ENCODE measurements around the gene PRDM10.
"Not testable (repeated sequence)": the region's sequence is repeated elsewhere in the genome, so short reads cannot be mapped to it uniquely, and the experiment has no call there.

PRDM10 gene

DNA sequence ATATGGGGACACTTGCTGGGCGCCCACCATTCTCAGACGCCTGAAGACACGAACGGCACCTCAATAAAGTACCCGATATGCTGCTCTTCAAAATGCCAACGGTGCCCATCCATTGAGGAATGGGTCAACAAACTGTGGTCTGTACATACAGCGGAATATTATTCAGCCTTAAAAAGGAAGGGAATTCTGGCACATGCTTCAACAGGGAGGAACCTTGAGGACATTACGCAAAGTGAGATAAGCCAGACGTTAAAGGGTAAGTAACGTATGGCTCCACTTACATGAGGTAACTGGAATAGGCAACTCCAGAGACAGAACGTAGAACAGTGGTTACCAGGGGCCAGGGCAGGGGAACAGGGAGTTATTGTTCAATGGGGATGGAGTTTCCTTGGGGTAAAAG lies 28.0 kb downstream of the PRDM10 start:
- DNase-seq = no peak

DNA sequence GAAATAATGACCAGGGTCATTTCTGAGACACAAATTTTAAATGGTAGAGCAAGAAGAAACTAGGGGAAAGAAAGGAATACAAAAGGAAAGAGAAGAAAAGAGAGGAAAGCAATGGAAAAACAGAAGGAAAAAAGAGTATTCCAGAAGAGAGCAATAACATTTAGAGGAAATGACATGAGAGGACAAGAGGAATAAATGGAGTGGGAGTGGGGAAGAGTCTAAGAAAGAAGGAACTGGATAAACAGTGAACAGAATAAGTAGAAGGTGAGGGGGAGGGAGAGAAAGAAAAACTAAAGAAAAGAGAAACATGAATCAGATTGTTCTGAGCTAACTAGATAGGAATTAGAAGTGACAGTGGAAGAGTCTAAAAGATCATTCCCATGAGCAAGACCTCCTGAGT lies 28.4 kb downstream of the PRDM10 start:
- DNase-seq = no peak

DNA sequence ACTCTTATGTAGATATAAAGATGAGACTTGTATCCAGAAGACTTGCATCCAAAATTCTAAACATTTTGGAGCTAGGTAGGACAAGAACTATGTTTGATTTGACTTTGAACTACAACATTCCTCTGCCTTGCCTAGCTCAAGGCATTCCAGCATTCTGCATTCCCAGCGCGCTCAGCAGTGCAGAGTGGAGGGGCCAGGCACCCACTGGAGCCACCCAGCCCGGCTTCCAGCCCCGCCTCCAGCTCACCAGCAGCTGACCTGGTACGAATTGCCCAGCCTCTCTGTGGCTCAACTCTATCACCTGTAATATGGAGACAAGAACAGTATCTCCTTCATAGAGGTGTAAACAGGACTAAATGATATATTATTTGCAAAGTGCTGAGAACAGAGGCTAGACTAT lies 28.8 kb downstream of the PRDM10 start:
- DNase-seq = no peak

DNA sequence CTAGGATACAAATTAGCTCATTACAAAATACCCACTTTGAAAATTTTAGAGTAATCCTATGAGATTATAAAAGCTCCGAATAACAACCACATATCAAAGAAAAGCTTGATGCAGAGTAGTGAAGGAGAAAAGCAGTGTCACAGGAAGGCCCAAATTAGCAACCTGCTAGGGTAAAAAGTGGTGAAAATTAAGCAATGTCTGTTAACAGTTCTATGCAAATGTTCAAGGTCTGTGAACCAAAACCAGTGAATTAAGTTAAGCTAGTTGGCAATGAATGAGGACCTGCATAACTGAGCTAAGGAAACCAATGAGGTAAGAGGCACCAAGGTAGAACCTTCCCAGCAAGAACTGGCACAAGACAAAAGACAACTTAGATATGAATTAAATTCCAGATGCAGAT lies 29.6 kb downstream of the PRDM10 start:
- DNase-seq = no peak

DNA sequence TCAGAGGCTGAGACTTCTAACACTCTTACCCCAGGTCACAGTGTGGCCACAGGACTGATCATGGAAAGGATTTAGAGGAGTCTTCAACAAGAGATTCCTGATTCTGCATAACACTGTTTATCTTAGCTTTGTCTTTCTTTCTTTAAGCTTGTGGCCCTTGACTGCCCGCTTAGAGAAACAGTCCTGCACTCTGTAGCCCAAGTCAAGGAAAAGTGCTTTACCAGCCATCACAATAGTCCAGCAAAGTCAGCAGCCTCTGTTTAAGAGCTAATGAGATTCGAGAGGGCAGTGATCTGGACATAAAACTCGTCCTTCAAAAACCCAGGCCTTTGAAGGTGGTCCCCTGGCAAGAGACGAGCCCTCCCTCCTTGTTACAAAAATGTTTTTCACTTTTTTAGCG lies 30.0 kb downstream of the PRDM10 start:
- DNase-seq = no peak

DNA sequence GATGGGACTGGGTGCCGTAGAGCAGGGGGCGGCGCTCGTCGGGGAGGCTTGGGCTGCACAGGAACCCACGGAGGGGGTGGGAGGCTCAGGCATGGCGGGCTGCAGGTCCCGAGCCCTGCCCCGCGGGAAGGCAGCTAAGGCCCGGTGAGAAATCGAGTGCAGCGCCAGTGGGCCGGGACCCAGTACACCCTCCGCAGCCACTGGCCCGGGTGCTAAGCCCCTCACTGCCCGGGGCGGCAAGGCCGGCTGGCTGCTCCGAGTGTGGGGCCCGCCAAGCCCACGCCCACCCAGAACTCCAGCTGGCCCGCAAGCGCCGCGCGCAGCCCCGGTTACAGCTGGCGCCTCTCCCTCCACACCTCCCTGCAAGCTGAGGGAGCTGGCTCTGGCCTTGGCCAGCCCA lies 30.8 kb downstream of the PRDM10 start:
- not testable (repeated sequence) for DNase-seq

DNA sequence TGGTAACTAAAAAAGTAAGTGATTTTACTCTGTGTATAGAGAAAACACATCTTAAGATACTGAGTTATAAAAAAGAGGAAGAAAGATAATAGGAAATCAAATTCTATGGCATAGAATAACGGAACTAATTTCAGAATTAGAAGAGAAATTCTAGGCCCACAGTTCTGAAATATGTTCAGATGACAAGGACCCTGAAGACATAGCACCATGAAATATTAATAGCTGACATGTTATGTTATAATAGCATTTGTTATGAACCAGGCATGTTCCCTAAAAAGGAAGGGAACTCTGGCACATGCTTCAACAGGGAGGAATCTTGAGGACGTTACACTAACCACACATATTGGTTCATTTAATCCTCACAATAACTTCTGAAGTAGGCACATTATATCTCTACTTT lies 32.7 kb downstream of the PRDM10 start:
- DNase-seq = no peak

DNA sequence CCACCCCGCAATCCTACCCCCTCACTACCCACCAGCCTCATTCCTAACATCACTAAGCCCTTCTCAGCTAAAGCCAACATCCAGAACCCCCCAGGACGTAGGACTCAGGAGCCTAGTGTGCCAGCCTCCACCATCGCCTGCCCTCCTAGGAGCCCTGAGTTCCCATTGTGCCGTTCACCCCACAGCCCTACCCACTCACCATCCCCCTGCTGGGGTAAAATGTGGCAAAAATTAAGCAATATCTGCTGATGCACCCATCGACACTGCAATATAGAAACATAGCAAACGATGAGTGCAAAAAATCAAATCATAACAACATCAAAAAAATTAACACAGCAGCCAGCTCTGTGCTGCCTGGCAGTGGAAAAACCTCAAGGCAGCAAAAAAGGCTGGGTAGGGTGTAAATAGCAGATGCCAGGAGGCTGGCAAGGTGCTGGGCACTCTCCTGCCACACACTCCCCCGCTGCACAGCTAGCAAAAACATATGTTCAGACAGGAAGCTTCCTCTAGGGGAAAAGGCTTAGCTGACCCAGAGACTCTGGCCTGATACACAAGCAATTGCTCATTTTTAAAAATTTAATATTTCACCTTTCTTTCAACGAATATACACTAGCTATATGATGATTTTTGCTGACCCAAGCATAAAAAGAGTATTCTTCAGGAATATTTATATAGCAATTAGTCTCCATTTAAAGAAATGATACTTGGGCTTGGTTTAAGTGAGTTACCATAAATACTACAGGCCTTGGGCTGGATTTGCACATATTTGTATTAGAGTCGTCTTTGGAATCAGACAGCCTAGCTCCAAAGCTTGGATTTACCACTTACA lies 33.8 kb downstream of the PRDM10 start:
- DNase-seq = no peak

DNA sequence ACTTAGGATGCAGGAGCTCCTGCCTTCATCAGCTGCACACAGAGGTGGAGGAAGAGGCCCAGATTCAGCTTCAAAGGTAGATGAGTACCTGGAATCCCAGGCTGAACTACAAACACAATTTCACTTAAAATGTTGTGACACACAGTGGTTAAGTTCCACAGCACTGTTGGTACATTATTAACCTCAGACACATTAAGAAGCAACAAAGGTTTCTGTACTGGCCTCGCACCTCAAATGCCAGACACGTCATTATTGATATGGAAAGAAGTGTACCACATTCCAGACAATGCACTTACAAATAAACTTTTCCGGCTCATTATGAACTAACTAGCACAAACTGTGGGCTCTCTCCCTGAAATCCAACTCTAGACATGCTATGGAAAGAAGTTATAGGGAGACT lies 34.6 kb downstream of the PRDM10 start:
- no peak for DNase-seq

DNA sequence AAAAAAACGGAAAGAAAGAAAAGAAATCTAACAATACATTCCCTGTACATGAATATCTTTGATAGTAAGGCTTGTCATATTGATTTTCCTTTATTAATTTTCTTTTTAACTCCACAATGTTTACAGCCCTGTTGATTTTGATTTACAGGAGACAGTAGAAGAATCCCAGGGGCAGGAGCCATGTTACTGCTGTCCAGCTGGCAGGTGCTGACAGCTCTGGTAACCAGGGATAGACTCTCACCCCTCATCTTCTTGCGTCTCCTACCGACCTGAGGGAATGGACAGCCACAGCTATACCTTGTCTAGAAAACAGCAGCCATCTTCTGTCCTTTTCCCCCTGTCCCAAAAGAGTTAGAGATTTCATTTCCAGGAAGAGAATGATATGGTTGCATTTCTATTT lies 37.4 kb downstream of the PRDM10 start:
- DNase-seq = no peak

DNA sequence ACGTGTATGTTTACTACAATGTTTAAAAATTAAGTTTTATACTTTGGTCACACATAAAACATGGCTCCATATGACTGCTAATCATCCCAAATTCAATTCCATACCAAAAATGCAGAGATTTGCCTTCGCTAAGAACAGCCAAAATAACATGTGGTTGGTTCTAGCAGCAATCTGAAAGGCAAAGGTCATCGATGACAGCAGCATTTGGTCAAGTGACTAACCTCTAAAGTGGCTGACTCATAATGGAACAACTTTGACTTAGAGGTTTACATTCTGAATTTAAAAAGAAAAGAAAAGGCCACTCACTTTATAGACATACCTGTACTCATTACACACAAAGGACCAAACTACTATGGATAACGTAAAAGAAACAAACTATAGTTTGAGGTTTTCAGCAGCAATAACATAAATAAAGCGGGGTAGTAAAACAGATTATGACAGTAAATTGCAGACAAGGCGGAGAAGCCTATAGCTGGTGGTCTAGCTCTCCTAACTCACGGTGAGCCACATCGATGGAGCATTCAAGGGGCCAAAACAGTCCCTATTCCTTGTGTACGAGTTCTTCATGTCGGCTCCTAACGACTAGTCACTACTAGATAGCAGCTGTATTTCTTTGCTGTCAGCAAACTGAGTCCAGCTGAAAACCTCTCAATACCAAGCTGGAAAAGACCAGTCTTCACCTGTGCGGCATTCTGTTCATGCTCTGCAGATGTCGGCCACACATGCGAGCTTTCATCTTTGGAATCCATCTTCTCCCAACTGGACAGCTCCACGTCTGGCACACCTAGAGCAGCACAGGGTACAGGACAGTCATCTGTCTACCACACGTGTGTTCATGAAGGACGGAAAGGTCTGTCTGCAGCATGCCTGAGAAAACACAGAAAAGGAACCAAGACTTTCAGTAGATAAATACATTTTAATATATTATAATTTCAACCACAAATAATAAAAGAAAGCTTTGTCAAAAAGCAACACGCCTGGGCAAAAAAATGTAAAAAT lies 42.1 kb downstream of the PRDM10 start:
- DNase-seq = no peak

DNA sequence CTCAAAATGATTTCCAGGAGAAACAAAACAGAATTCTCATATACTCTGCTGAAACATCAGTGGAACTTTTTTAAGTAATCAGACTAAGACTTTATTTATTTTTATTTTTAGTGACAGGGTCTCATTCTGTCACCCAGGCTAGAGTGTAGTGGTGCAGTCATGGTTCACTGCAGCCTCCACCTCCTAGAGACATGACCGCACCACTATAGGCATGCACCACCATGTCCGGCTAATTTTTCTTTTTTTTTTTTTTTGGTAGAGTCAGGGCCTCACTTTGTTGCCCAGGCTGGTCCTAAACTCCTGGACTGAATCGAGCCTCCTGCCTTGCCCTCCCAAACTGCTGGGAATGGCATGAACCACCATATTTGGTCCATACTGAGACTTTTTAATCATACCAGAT lies 42.9 kb downstream of the PRDM10 start:
- no peak for DNase-seq

DNA sequence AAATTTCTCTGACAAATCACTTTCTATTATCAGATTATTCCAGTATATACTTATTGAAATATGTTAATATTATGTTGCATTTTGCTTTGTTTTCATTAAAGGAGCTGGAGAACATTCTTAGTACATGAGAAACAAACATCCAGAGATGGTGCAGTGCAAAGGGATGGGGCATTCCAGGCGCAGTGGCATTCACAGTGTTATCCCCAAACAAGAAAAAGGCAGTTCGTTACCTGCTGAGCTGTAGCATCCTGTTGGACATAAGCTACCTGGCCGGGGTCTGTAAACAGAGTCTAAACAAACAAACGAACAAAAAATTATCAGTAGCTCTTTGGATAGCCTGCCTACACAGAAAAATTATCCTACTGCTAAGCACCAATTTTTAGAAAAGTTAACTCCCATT lies 47.4 kb downstream of the PRDM10 start:
- no peak for DNase-seq

DNA sequence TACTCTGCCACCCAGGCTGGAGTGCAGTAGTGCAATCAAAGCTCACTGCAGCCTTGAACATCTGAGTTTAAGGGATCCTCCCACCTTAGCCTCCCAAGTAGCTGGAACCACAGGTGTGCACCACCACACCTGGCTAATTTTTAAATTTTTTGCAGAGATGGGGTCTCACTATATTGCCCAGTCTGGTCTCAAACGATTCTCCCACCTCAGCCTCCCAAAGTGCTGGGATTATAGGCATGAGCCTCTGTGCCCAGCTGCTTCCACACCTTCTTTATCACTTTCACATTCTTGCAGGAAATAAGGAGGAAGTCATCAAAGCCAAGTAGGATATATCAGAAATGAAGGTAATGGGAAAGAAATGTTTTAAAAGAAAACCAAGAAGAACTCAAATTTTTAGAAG lies 47.9 kb downstream of the PRDM10 start:
- DNase-seq = not testable (repeated sequence)

DNA sequence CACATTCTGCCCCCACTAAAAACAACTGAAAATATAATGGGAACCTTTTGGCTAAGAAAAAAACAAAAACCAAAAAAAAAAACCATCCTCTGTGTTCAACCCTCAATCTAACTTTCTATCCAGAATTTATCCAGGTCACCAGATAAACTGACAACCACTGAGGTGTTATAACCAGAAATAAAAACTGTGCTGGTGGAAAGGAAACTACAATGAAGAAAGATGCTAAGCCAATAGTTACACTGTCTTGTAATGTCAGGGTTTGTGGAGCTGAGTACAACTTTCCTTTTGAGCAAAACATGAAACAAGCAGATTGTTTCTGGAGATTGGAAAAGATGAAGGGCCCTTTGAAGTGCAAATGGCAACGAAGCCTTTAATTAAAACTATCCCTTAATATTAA lies 50.8 kb downstream of the PRDM10 start:
- DNase-seq = no peak

DNA sequence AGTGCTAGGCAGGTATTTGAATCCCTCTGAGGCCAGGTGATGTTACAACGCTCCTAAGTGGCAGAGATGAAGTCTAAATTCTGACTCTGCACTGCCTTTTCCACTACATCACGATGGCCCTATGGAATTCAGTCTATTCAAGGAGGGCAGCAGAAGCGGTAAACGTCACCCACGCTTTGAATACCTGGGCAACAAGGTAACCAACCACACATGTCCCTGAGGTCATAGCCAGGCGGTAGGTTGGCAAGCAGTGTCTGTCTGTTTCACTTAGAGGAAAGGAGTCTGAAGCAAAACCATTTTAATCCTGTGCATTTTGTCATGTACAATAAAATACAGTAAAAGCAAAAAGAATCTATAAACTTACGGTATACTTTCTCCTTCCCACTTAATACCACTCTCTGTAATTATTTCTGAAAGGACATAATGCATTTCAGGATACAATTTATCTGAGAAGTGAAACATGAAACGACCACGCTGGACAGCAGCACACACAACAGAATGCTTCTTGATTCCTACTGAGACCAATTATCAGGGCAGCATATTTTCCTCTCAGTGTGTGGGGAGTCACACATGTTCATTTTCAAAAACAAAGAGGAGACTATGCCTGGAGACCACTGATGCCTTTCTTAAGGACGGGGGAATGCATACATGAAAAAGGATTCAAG lies 51.3 kb downstream of the PRDM10 start:
- no peak for DNase-seq

DNA sequence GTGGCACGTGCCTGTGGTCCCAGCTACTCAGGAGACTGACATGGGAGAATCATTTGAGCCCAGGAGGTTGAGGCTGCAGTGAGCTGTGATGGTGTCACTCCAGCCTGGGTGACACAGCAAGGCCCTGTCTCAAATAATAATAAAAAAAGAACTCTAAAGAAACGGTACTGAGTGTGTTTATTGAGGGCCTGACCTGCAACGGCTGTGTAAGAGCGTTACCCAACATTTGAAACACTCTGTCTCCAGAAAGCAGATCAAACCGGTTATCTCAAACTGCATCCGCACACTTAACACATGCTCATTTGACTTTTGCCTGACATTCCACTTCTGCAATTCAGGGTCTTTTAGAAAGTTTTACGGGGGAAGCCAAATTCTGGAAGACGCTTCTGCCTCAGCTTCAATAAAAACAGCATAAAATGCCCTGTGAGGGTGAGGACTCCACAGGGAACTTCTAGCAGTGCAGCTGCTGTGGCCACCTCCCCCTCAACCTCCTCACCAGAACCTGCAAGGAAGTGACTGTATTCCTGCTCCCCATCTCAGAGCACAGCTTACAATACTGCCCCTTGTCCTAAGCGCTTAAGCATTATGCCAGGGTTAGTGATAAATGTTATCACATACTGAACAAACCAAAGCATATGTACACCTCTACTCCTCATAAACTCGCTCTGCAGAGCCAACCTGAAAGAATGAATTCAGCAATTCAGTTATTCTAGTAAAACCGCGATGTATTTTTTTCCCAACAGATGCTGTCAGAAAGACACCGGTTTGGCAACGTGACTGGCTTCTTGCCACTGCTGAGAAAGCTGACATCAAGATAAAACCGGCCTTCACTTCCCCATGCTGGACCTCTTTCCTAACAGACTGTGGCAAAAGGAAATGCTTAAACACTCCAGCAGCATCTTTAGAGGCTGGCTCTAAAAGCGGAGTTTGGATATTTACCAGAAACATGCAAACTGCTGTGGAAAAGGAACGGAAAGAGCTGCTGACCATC lies 52.2 kb downstream of the PRDM10 start:
- DNase-seq = no peak

DNA sequence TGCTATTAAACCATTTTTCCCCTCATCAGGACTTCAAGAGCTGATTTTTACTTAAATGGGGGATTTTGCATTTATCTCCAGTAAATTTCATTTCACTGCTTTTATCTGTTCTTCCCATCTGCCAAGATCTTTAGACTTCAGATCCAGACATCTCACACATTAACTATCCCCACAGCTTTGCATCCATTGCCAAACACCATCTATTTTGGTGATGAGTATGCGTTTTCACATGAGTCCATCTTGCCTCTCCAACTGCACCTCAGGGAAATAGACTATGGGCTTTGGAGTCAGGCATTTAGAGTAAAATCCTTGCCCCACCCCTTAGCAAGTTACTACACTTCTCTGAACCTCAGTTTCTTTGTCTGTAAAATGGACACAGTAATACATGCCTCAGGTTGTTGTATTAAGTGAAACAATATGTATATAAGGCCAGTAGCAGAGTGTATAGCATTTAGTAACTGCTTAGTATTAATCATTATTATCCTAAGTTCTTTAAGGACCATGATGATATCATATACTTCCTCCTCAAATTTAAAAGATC lies 53.6 kb downstream of the PRDM10 start:
- no peak for DNase-seq

DNA sequence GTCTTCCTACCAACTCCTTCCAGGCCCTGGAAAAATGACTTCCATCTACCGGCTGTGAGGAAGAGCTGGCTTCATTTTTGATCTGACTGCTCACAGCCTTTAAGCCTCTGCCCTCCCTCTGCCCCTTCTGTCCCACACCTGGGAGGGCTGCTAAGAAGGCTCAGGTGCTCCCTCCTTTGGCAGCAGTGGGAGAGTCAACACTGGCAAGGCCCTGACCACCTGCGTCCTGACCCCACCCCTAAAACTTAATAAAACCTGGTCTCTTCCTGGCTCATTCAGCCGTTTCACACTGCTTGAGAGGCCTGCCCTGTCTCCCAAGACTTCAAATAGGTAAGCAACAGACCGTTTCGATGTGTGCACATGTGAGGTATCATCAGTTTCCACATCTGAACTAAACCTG lies 55.2 kb downstream of the PRDM10 start:
- no peak for DNase-seq

DNA sequence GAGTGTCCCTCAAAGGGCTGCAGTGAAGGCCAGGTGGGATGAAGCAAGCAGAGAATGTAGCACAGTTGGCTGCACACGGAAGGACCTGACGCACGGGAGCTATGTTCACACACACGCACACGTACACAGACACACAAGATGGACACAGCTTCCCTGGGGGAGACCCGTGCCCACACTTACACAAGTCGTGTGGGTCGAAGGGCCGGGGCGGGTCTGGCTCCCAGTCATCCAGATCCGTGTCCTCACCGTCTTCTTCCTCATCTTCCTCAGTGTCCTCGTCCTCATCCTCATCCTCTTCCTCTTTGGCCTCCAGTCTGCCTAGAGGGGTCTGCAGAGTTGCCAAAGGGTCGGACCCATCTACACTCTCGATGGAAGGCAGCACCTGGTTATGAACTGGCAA lies 55.7 kb downstream of the PRDM10 start:
- no peak for DNase-seq

DNA sequence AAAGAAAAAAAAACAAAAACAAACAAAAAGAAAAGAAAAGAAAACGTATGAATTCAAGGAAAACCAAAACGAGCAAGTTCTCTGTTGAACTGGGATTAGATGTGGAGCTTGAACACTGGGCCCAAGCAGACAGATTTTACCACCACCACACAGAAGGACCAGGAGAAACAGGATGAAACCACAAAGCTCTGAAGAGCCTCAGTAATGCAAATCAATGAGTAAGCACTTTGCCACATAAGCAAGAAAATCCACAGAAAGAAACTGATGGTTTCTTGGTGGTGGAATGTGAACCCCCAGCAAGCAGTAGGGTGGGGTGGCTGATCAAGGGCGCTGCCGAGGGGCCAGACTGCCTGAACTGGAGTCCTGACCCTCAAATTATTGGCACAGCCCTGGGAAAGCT lies 56.4 kb downstream of the PRDM10 start:
- no peak for DNase-seq

DNA sequence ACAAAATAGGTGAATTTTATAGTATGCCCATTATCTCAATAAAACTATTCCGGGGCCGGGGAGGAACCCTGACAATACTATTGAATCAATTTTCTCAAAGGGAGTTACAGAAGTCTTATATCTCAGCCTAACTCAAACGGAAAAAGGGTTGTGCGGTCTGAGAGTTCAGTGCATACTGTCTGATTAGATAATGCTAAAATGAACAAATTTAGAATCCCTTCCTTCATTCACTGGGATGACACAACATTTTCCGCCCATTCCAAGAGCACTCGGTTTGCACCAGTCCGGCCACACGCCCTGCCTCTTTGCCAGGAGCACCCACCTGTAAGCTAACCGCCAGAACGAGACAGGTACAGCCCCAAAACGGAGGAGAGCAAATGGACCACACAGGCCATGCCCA lies 57.3 kb downstream of the PRDM10 start:
- no peak for DNase-seq

Measured in central memory CD4-positive, alpha-beta T cell (primary cell).